Measurements from ENCODE around the gene GPC5. TPM values are rescaled to one million over a fixed set of nuclear protein-coding genes. Genes with fewer than 3 reads are reported as not detected.

GPC5 gene
- total RNA-seq, 2 donors from 2014 or later, result 0.22 to 0.51 TPM

GRCh38 chr13:91534996-91535395, 136.6 kb downstream of the GPC5 start:
- no peaks in the 10 kb centered on the region for H3K27me3 Mint-ChIP-seq (ENCODE audit: insufficient read depth)
- Histone ChIP-seq H3K4me3 (ENCODE audit: low read length) (no peak overlapping the region), H3K9ac (ENCODE audit: extremely low read depth, low read length, poor library complexity, severe bottlenecking) (no peak overlapping the region), H3K36me3 (ENCODE audit: control insufficient read depth, insufficient read depth, low read length) (no peaks in the 10 kb centered on the region), H3K27me3 (ENCODE audit: control insufficient read depth, insufficient read depth, low read length, poor library complexity, severe bottlenecking) (no peaks in the 10 kb centered on the region), H3K27ac (ENCODE audit: low read depth, low read length) (no peak overlapping the region), H3K4me1 (ENCODE audit: control insufficient read depth, insufficient read depth, low read length) (no peaks in the 10 kb centered on the region), H3K9me3 (ENCODE audit: control insufficient read depth, low read length) (no peaks in the 10 kb centered on the region)
- no peaks in the 10 kb centered on the region for H3K4me1 Mint-ChIP-seq
- DNase-seq, result no peak
- WGBS, 2 experiments (ENCODE audit: insufficient coverage in 1 of 2, insufficient read length in 1 of 2), result 80 to 86% methylated on average over 1 to 2 of the region's 2 CpGs
- no peak for TF ChIP-seq CTCF (conservative IDR thresholded peaks at IDR 0.05)
- no peak overlapping the region for H3K4me3 Mint-ChIP-seq
- no peaks in the 10 kb centered on the region for H3K9me3 Mint-ChIP-seq
- no peaks in the 10 kb centered on the region for H3K36me3 Mint-ChIP-seq (ENCODE audit: low read depth)
- no peak overlapping the region for H3K27ac Mint-ChIP-seq

- Mint-ChIP-seq H3K27me3 (ENCODE audit: insufficient read depth) (no peaks in the 10 kb centered on the region), H3K9me3 (no peaks in the 10 kb centered on the region), H3K36me3 (ENCODE audit: low read depth) (no peaks in the 10 kb centered on the region), H3K4me1 (no peaks in the 10 kb centered on the region), H3K4me3 (no peak overlapping the region), H3K27ac (no peak overlapping the region)
- no peaks in the 10 kb centered on the region for H3K9me3 ChIP-seq (ENCODE audit: control insufficient read depth, low read length)
- WGBS, 2 experiments (ENCODE audit: insufficient coverage in 1 of 2, insufficient read length in 1 of 2), result 95% methylated on average over 2 of the region's 2 CpGs; no CpG with 5 or more reads in 1 of the 2 experiments
- H3K4me3 ChIP-seq (ENCODE audit: low read length), result no peak overlapping the region
- H3K27me3 ChIP-seq (ENCODE audit: control insufficient read depth, insufficient read depth, low read length, poor library complexity, severe bottlenecking), result no peaks in the 10 kb centered on the region
- no peak overlapping the region for H3K27ac ChIP-seq (ENCODE audit: low read depth, low read length)
- no peaks in the 10 kb centered on the region for H3K4me1 ChIP-seq (ENCODE audit: control insufficient read depth, insufficient read depth, low read length)
- TF ChIP-seq CTCF (conservative IDR thresholded peaks at IDR 0.05), result no peak
- DNase-seq, result no peak
- no peaks in the 10 kb centered on the region for H3K36me3 ChIP-seq (ENCODE audit: control insufficient read depth, insufficient read depth, low read length)
- no peak overlapping the region for H3K9ac ChIP-seq (ENCODE audit: extremely low read depth, low read length, poor library complexity, severe bottlenecking)
Measured at GRCh38 chr13:91537376-91537775, 139.0 kb downstream of the GPC5 start.

- Mint-ChIP-seq H3K4me1 (peaks cover under 1% of the 10 kb centered on the region), H3K9me3 (no peaks in the 10 kb centered on the region), H3K4me3 (no peak overlapping the region), H3K27ac (no peak overlapping the region), H3K27me3 (ENCODE audit: insufficient read depth) (no peaks in the 10 kb centered on the region), H3K36me3 (ENCODE audit: low read depth) (no peaks in the 10 kb centered on the region)
- H3K4me1 ChIP-seq (ENCODE audit: control insufficient read depth, insufficient read depth, low read length), result no peaks in the 10 kb centered on the region
- 86 to 100% methylated on average over 1 to 3 of the region's 3 CpGs for WGBS, 2 experiments (ENCODE audit: insufficient coverage in 1 of 2, insufficient read length in 1 of 2)
- no peak overlapping the region for H3K4me3 ChIP-seq (ENCODE audit: low read length)
- no peak overlapping the region for H3K27ac ChIP-seq (ENCODE audit: low read depth, low read length)
- DNase-seq, result no peak
- no peaks in the 10 kb centered on the region for H3K36me3 ChIP-seq (ENCODE audit: control insufficient read depth, insufficient read depth, low read length)
- TF ChIP-seq CTCF (conservative IDR thresholded peaks at IDR 0.05), result no peak
- H3K27me3 ChIP-seq (ENCODE audit: control insufficient read depth, insufficient read depth, low read length, poor library complexity, severe bottlenecking), result no peaks in the 10 kb centered on the region
- no peaks in the 10 kb centered on the region for H3K9me3 ChIP-seq (ENCODE audit: control insufficient read depth, low read length)
- no peak overlapping the region for H3K9ac ChIP-seq (ENCODE audit: extremely low read depth, low read length, poor library complexity, severe bottlenecking)
Measured at GRCh38 chr13:91539286-91540157, 141.1 kb downstream of the GPC5 start.
